ENCODE data around the gene TSSC4.

The TSSC4 gene

GRCh38 chr11:2404735-2405196, 4.2 kb downstream of the TSSC4 start:
- TF ChIP-seq, protein P1, sequence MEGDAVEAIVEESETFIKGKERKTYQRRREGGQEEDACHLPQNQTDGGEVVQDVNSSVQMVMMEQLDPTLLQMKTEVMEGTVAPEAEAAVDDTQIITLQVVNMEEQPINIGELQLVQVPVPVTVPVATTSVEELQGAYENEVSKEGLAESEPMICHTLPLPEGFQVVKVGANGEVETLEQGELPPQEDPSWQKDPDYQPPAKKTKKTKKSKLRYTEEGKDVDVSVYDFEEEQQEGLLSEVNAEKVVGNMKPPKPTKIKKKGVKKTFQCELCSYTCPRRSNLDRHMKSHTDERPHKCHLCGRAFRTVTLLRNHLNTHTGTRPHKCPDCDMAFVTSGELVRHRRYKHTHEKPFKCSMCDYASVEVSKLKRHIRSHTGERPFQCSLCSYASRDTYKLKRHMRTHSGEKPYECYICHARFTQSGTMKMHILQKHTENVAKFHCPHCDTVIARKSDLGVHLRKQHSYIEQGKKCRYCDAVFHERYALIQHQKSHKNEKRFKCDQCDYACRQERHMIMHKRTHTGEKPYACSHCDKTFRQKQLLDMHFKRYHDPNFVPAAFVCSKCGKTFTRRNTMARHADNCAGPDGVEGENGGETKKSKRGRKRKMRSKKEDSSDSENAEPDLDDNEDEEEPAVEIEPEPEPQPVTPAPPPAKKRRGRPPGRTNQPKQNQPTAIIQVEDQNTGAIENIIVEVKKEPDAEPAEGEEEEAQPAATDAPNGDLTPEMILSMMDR (IDR thresholded peaks at IDR 0.05; ENCODE audit: low read depth, low read length) = no peak
- H3K4me3 ChIP-seq (ENCODE audit: low read depth, low read length) = no peak overlapping the region

DNA sequence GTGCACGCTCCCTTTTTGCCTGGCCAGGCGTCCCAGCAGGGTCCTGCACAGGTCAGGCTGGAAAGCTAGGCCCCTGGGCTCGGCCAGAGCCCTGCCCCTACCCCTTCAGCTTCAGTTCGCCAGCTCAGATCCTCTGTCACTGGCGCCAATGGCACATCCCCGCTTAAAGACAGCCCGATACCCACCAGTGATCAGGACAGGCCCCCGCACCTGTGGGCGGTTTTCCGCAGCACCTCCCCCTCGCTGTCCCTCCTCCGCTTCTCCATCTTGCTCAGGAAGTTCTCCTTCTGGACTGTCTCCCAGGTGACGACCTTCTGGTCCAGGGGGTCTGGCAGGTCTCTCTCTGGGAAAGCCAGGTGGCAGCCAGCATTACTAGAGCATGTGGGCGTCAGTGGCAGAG, 5.9 kb downstream of the TSSC4 start:
- H3K4me3 ChIP-seq (ENCODE audit: low read depth, low read length) = no peak overlapping the region
- TF ChIP-seq, protein P1 (IDR thresholded peaks at IDR 0.05; ENCODE audit: low read depth, low read length) = no peak

GRCh38 chr11:2406878-2407410, 6.4 kb downstream of the TSSC4 start:
- H3K4me3 ChIP-seq (ENCODE audit: low read depth, low read length) = no peak overlapping the region
- TF ChIP-seq, protein P1 (IDR thresholded peaks at IDR 0.05; ENCODE audit: low read depth, low read length) = no peak

GRCh38 chr11:2408671-2409070, 8.1 kb downstream of the TSSC4 start:
- TF ChIP-seq, protein P1 (IDR thresholded peaks at IDR 0.05; ENCODE audit: low read depth, low read length) = no peak
- no peak overlapping the region for H3K4me3 ChIP-seq (ENCODE audit: low read depth, low read length)

GRCh38 chr11:2409126-2409525, 8.6 kb downstream of the TSSC4 start:
- no peak overlapping the region for H3K4me3 ChIP-seq (ENCODE audit: low read depth, low read length)
- TF ChIP-seq, protein P1 (IDR thresholded peaks at IDR 0.05; ENCODE audit: low read depth, low read length) = no peak

DNA sequence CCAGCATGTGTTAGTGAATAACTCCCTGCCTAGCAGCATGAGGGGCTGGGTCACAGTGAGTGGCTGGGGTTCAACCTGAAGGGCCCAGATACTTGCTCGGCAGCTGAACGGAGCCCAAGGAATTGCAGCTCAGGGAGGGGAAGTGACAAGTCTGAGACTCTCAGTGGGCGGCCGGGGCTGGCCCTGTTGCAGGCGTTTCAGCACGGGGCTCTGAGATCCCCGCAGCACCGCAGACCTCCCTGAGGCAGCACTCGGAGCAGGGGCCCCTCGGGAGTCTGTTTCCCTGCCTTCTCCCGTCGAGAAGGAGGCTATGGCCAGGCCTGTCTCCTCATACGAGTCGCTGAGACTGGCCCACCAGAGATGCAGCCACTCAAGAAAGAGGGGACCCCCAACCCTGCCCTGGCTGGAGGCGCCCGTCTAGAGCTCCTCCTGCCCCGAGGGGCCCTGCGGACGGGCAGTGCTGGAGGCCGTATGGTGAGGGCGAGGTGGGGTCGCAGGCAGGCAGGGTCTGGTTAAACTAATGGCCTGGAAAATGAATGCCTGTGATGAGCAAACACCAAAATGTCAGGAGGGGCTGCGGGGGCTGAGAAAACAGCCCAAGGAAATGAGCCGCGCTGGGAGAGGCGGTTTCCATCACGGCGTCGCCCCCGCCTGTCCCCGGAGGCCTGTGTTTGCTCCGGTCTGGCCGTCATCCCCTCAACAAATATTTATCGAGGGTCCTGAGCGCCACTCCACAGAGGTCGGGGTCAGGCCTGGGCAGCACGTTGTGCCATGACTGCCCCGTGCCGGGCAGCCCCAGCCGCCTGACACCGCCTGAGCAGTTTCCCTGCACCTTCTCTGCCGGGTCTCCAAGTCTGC, 9.3 kb downstream of the TSSC4 start:
- H3K4me3 ChIP-seq (ENCODE audit: low read depth, low read length) = no peak overlapping the region
- TF ChIP-seq, protein P1 (IDR thresholded peaks at IDR 0.05; ENCODE audit: low read depth, low read length) = no peak

DNA sequence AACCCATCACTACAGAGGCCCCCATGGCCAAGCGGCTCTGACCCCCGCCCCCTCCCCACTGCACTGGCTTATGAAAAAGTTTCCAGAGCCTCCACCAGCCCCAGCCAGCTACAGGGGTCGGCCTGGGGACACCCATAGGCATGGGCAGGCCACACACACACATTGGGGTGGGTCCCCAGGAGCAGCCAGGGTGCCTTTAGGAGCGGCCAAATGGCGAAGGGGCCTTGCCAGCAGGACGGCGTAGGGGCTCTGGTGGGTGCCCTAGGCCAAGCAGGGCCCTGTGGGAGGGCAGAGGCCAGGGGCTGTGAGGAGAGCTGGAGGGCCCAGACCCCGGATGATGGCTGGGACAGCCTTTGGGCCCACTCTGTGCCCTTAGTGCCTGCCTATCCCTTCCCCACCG, 10.1 kb downstream of the TSSC4 start:
- TF ChIP-seq, protein P1 (IDR thresholded peaks at IDR 0.05; ENCODE audit: low read depth, low read length) = no peak
- no peak overlapping the region for H3K4me3 ChIP-seq (ENCODE audit: low read depth, low read length)

All from WI38 (cell line).